ENCODE measurements around the gene FAM171A1. TPM values are rescaled to one million over a fixed set of nuclear protein-coding genes. Genes with fewer than 3 reads are reported as not detected.

Gene FAM171A1
- total and polyA plus RNA-seq, 2 of the 13 experiments (the other 11 are each of a cell fraction or from before 2014, with no cell fraction given): 21.5 to 34.7 TPM

DNA sequence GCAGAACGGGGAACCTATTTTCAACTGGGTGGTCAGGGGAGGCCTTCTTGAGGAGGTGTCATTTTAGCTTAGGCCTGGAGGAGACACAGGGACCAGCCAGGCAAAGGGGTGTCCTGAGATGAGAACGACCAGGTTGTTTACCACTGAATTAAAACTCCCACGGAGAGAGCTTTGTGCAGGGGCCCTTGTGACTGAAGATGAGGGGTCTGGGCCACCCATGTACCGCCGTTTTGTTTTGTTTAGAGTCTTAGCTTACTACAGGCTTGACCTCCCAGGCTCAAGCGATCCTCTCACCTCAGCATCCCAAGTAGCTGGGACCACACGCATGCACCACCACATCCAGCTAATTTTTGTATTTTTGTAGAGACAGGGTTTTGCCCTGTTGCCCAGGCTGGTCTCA lies 80.4 kb downstream of the FAM171A1 start (continued):
- TF ChIP-seq GABPA (IDR thresholded peaks at IDR 0.05; ENCODE audit: low read depth, low read length) (no peak), GABPA (CRISPR knock-in tag; IDR thresholded peaks at IDR 0.05; ENCODE audit: low read depth) (no peak)

- Histone ChIP-seq H3K4me1 (ENCODE audit: insufficient read depth, low read length) (no peaks in the 10 kb centered on the region), H3K4me2 (ENCODE audit: low read depth, low read length) (no peak overlapping the region), H3K4me3 (replicated peaks in 1 of 3; ENCODE audit: insufficient read depth in 1 of 3, low read depth in 2 of 3, low read length in 3 of 3) (no peak overlapping the region), H2AFZ (ENCODE audit: low read length) (no peak overlapping the region), H3K9ac (ENCODE audit: insufficient read depth, low read depth, low read length) (no peak overlapping the region), H3K9me3 (ENCODE audit: low read length) (no peaks in the 10 kb centered on the region), H4K20me1 (ENCODE audit: insufficient read depth, low read length) (0 out of 2 replicates have a peak, but pooled peaks cover 3% of the 10 kb centered on the region), H3K27me3 (ENCODE audit: control insufficient read depth in 1 of 2, insufficient read depth in 2 of 2, low read length in 2 of 2) (no peaks in the 10 kb centered on the region), H3K36me3 (replicated peaks in 1 of 2; ENCODE audit: control insufficient read depth in 1 of 2, insufficient read depth in 2 of 2, low read length in 2 of 2) (no peaks in the 10 kb centered on the region), H3K27ac (ENCODE audit: extremely low read length, insufficient read depth, low read length) (no peak overlapping the region), H3K79me2 (ENCODE audit: insufficient read depth, low read length) (peaks cover 10% of the 10 kb centered on the region)
- in situ Hi-C loops (cut with HindIII; ENCODE audit: extremely low pct_ligation_motif_present, low pct_unique_long_range_greater_than_20kb) (no loop called here), intact Hi-C loops (cut with micrococcal nuclease; ENCODE audit: unreplicated experiment) (no loop called here)
- no peak for TF ChIP-seq PRDM10 (CRISPR knock-in tag; IDR thresholded peaks at IDR 0.05; ENCODE audit: low read depth)
- no peak for TF ChIP-seq FOXP4 (CRISPR knock-in tag; IDR thresholded peaks at IDR 0.05)
- TF ChIP-seq ZFP36L1 (CRISPR knock-in tag; IDR thresholded peaks at IDR 0.05): no peak
- TF ChIP-seq ZSCAN9 (CRISPR knock-in tag; IDR thresholded peaks at IDR 0.05; ENCODE audit: borderline replicate concordance): no peak
- TF ChIP-seq ZNF543 (CRISPR knock-in tag; IDR thresholded peaks at IDR 0.05): no peak
- TF ChIP-seq POLR2A (IDR thresholded peaks at IDR 0.05; ENCODE audit: insufficient read depth in 1 of 2, low read depth in 2 of 2, low read length in 2 of 2): no peak
- no peak for TF ChIP-seq JUN (CRISPR knock-in tag; IDR thresholded peaks at IDR 0.05)
- TF ChIP-seq CAMTA2 (CRISPR knock-in tag; IDR thresholded peaks at IDR 0.05; ENCODE audit: borderline replicate concordance): no peak
- no peak for TF ChIP-seq ZSCAN25 (CRISPR knock-in tag; IDR thresholded peaks at IDR 0.05)
- no peak for TF ChIP-seq ZBTB20 (CRISPR knock-in tag; IDR thresholded peaks at IDR 0.05; ENCODE audit: borderline replicate concordance, low read depth)
- TF ChIP-seq HNRNPL (IDR thresholded peaks at IDR 0.05; ENCODE audit: low read depth, low read length): no peak
- no peak for TF ChIP-seq ATF5 (CRISPR knock-in tag; IDR thresholded peaks at IDR 0.05; ENCODE audit: low read depth)
- TF ChIP-seq MZF1 (CRISPR knock-in tag; IDR thresholded peaks at IDR 0.05; ENCODE audit: borderline replicate concordance): no peak
- no peak for TF ChIP-seq ZNF616 (CRISPR knock-in tag; IDR thresholded peaks at IDR 0.05; ENCODE audit: low read depth)
- no peak for TF ChIP-seq ZNF607 (CRISPR knock-in tag; IDR thresholded peaks at IDR 0.05; ENCODE audit: borderline replicate concordance)
- ATAC-seq (no peak), DNase-seq (ENCODE audit: low spot score) (no peak), FAIRE-seq (no peak)
- ChIA-PET CTCF (ENCODE audit: low intra/inter-chr PET ratio, low total read pairs) (no interaction called here), POLR2A (no interaction called here)
- WGBS (ENCODE audit: low lambda C conversion rate): 93% methylated on average over 4 of the region's 4 CpGs
- no TSS peak for BruUV-seq (replicated peaks)
These were observed 80.9 kb downstream of the FAM171A1 start for GRCh38 chr10:15290150-15290549.
